PC-3 (cell line): ENCODE results near the gene MYL10. TPM values are rescaled to one million over a fixed set of nuclear protein-coding genes. Genes with fewer than 3 reads are reported as not detected.

ENCODE experiments used
- ATAC-seq: fragments of 200-7000 bp; cut with Tn5 transposase; 2 replicates; pipeline ENCODE4 v1.9.1; 2020; ENCODE audit warnings: mild to moderate bottlenecking, moderate library complexity
- BruUV-seq: library from RNA; stranded (reverse); fragments of 400-500 nt; replicated peaks from 2 replicates; lab custom pipeline; 2021; lab: Mats Ljungman, UMichigan
- CTCF ChIA-PET: fragments of 300-600 bp; sonication (Branson Sonifier 250); formaldehyde crosslinking; loops from one replicate; lab custom pipeline; 2022; ENCODE audit warnings: antibody characterized with exemption; lab: Charles Lee
- POLR2A ChIA-PET: fragments of 300-600 bp; sonication (Branson Sonifier 250); formaldehyde crosslinking; loops from one replicate; lab custom pipeline; 2022; ENCODE audit warnings: antibody characterized with exemption; ENCODE audit not compliant: unreplicated experiment; lab: Charles Lee
- DNase-seq: peaks from one replicate; pipeline ENCODE4 v3.0.0-alpha.2; 2015
- H2AFZ ChIP-seq: fragments of 300-600 bp; sonication (generic); 2 replicates; pipeline ENCODE4 v1.6.0; 2016; ENCODE audit warnings: antibody characterized with exemption, low read length
- H3F3A ChIP-seq: fragments of 300-600 bp; sonication (generic); one replicate; pipeline ENCODE4 v1.6.0; 2017; ENCODE audit warnings: antibody characterized with exemption, low read length, control low read depth, mild to moderate bottlenecking; ENCODE audit not compliant: unreplicated experiment
- H3K27ac ChIP-seq: fragments of 300-600 bp; sonication (generic); 2 replicates; pipeline ENCODE4 v1.5.1; 2016; ENCODE audit warnings: mild to moderate bottlenecking, low read length
- H3K27me3 ChIP-seq: fragments of 300-600 bp; sonication (generic); 2 replicates; pipeline ENCODE4 v1.6.1; 2016; ENCODE audit warnings: low read length, mixed read lengths
- H3K36me3 ChIP-seq: fragments of 300-600 bp; sonication (generic); 2 replicates; pipeline ENCODE4 v1.6.1; 2016; ENCODE audit warnings: low read depth, mixed run types, low read length, mixed read lengths
- H3K4me1 ChIP-seq: fragments of 300-600 bp; sonication (generic); 2 replicates; pipeline ENCODE4 v1.5.1; 2016; ENCODE audit warnings: low read length; ENCODE audit not compliant: insufficient read depth
- H3K4me2 ChIP-seq: fragments of 300-600 bp; sonication (generic); 2 replicates; pipeline ENCODE4 v1.6.0; 2016; ENCODE audit warnings: low read length
- H3K4me3 ChIP-seq: fragments of 300-600 bp; sonication (generic); 2 replicates; pipeline ENCODE4 v1.5.1; 2016; ENCODE audit warnings: mild to moderate bottlenecking, low read length, mixed read lengths
- H3K79me2 ChIP-seq: fragments of 300-600 bp; sonication (generic); 2 replicates; pipeline ENCODE4 v1.6.1; 2017; ENCODE audit warnings: low read length, mixed read lengths
- H3K9ac ChIP-seq: fragments of 300-600 bp; sonication (generic); 2 replicates; pipeline ENCODE4 v1.6.0; 2016; ENCODE audit warnings: mild to moderate bottlenecking, low read length
- H3K9me2 ChIP-seq: fragments of 300-600 bp; sonication (generic); replicated peaks from 2 replicates; pipeline ENCODE4 v1.6.1; 2016; ENCODE audit warnings: mixed run types, low read length, mixed read lengths
- H3K9me3 ChIP-seq: fragments of 300-600 bp; sonication (generic); 2 replicates; pipeline ENCODE4 v1.6.1; 2016; ENCODE audit warnings: low read length, mixed read lengths
- H4K20me1 ChIP-seq: fragments of 300-600 bp; sonication (generic); 2 replicates; pipeline ENCODE4 v1.6.1; 2016; ENCODE audit warnings: low read length, mixed read lengths
- CTCF ChIP-seq: fragments of 300-600 bp; sonication (generic); conservative IDR thresholded peaks from 2 replicates; pipeline ENCODE4 v1.5.1; 2017; ENCODE audit warnings: antibody characterized with exemption, low read depth, mild to moderate bottlenecking, low read length
- EZH2 ChIP-seq: fragments of 300-600 bp; sonication (generic); IDR thresholded peaks from one replicate; pipeline ENCODE4 v1.6.1; 2017; ENCODE audit warnings: antibody characterized with exemption, mild to moderate bottlenecking, low read length; ENCODE audit not compliant: unreplicated experiment
- EZH2phosphoT487 ChIP-seq: fragments of 300-600 bp; sonication (generic); IDR thresholded peaks from 2 replicates; pipeline ENCODE4 v1.6.1; 2018; ENCODE audit warnings: mild to moderate bottlenecking, antibody characterized with exemption, low read length, borderline replicate concordance
- intact Hi-C: fragments of 100-400 bp; cut with micrococcal nuclease; formaldehyde crosslinking; loops from 2 replicates; pipeline ENCODE4 v1.9.0; 2023
- total RNA-seq: library from RNA; depleted of rRNA; stranded (reverse); fragments of >200 nt; gene quantifications from 2 replicates; pipeline ENCODE4 v1.2.3, GENCODE V29; 2014

The MYL10 gene
- total RNA-seq, 1 experiment from 2014 or later, result 0.69 TPM

- no peak for DNase-seq
- Histone ChIP-seq H3K9ac (no peak overlapping the region), H3K36me3 (no peaks in the 10 kb centered on the region), H3K27me3 (no peaks in the 10 kb centered on the region; the same call in 1 of the 2 replicates), H3K27ac (no peak overlapping the region), H3K4me1 (no peaks in the 10 kb centered on the region), H3K4me3 (no peak overlapping the region), H3K9me3 (no peaks in the 10 kb centered on the region), H2AFZ (no peak overlapping the region), H3K9me2 (no peaks in the 10 kb centered on the region), H4K20me1 (no peaks in the 10 kb centered on the region), H3F3A (no peaks in the 10 kb centered on the region), H3K79me2 (no peaks in the 10 kb centered on the region), H3K4me2 (no peak overlapping the region)
- intact Hi-C loops, result no loop called here
- CTCF ChIA-PET, result no interaction called here
- TF ChIP-seq CTCF, result no peak
- no peak for TF ChIP-seq EZH2
- no peak for TF ChIP-seq EZH2phosphoT487
- no TSS peak for BruUV-seq
- POLR2A ChIA-PET, result no interaction called here
- ATAC-seq, result no peak
Measured at GRCh38 chr7:101575168-101575567, 53.9 kb downstream of the MYL10 start.

GRCh38 chr7:101572156-101572555 lies 56.9 kb downstream of the MYL10 start:
- intact Hi-C loops, result no loop called here

More at GRCh38 chr7:101572156-101572555, 56.9 kb downstream of the MYL10 start:
- H3F3A ChIP-seq, result no peaks in the 10 kb centered on the region
- H3K27ac ChIP-seq, result no peak overlapping the region
- no peak overlapping the region for H3K9ac ChIP-seq
- BruUV-seq, result no TSS peak
- ChIA-PET POLR2A (no interaction called here), CTCF (no interaction called here)
- no peaks in the 10 kb centered on the region for H3K79me2 ChIP-seq
- H4K20me1 ChIP-seq, result no peaks in the 10 kb centered on the region
- H3K4me1 ChIP-seq, result no peaks in the 10 kb centered on the region
- H3K4me2 ChIP-seq, result no peak overlapping the region
- TF ChIP-seq EZH2phosphoT487 (no peak), CTCF (no peak), EZH2 (no peak)
- ATAC-seq (no peak), DNase-seq (no peak)
- H3K4me3 ChIP-seq, result no peak overlapping the region
- no peaks in the 10 kb centered on the region for H3K36me3 ChIP-seq
- no peaks in the 10 kb centered on the region for H3K9me2 ChIP-seq
- peaks cover 11% of the 10 kb centered on the region; the same call in 1 of the 2 replicates for H3K27me3 ChIP-seq
- H3K9me3 ChIP-seq, result no peaks in the 10 kb centered on the region
- H2AFZ ChIP-seq, result no peak overlapping the region
